Measurements from ENCODE around the gene S100A8. TPM values are rescaled to one million over a fixed set of nuclear protein-coding genes. Genes with fewer than 3 reads are reported as not detected.
"Not testable (repeated sequence)": the region's sequence is repeated elsewhere in the genome, so short reads cannot be mapped to it uniquely, and the experiment has no call there.

S100A8 gene
- total RNA-seq, 1 experiment from 2014 or later, result not detected

- Histone ChIP-seq H3K9ac (ENCODE audit: low read length) (no peak overlapping the region), H3K27ac (ENCODE audit: low read length) (no peak overlapping the region), H3K4me3 (ENCODE audit: low read length) (no peak overlapping the region), H3K79me2 (ENCODE audit: low read length) (no peaks in the 10 kb centered on the region), H3K27me3 (ENCODE audit: low read length) (no peaks in the 10 kb centered on the region), H3K9me3 (ENCODE audit: low read length) (no peaks in the 10 kb centered on the region), H2AFZ (ENCODE audit: low read length) (no peak overlapping the region), H3K36me3 (ENCODE audit: insufficient read depth, low read length) (no peaks in the 10 kb centered on the region), H3K4me2 (ENCODE audit: low read depth, low read length, poor library complexity, severe bottlenecking) (no peak overlapping the region), H3K4me1 (ENCODE audit: low read length) (no peaks in the 10 kb centered on the region), H4K20me1 (ENCODE audit: insufficient read depth, low read depth, low read length) (no peaks in the 10 kb centered on the region; the same call in 1 of the 2 replicates), H3K9me2 (replicated peaks; ENCODE audit: insufficient read depth, low read length) (no peaks in the 10 kb centered on the region)
- peak; percentile 53 for DNase-seq
Measured at GRCh38 chr1:153353226-153353947, 37.5 kb downstream of the S100A8 start.

- Histone ChIP-seq H3K9me3 (ENCODE audit: low read length) (no peaks in the 10 kb centered on the region), H3K27me3 (ENCODE audit: low read length) (no peaks in the 10 kb centered on the region), H3K4me3 (ENCODE audit: low read length) (no peak overlapping the region), H4K20me1 (ENCODE audit: insufficient read depth, low read depth, low read length) (no peaks in the 10 kb centered on the region; the same call in 1 of the 2 replicates), H3K9me2 (replicated peaks; ENCODE audit: insufficient read depth, low read length) (no peaks in the 10 kb centered on the region), H2AFZ (ENCODE audit: low read length) (no peak overlapping the region), H3K79me2 (ENCODE audit: low read length) (no peaks in the 10 kb centered on the region), H3K36me3 (ENCODE audit: insufficient read depth, low read length) (no peaks in the 10 kb centered on the region), H3K4me1 (ENCODE audit: low read length) (no peaks in the 10 kb centered on the region), H3K9ac (ENCODE audit: low read length) (no peak overlapping the region), H3K4me2 (ENCODE audit: low read depth, low read length, poor library complexity, severe bottlenecking) (no peak overlapping the region), H3K27ac (ENCODE audit: low read length) (no peak overlapping the region)
- peak; percentile 85 for DNase-seq
Measured at GRCh38 chr1:153352523-153352922, 38.4 kb downstream of the S100A8 start.

GRCh38 chr1:153350321-153350957 lies 40.4 kb downstream of the S100A8 start:
- Histone ChIP-seq H3K9ac (ENCODE audit: low read length) (no peak overlapping the region), H3K36me3 (ENCODE audit: insufficient read depth, low read length) (no peaks in the 10 kb centered on the region), H3K79me2 (ENCODE audit: low read length) (no peaks in the 10 kb centered on the region), H3K27me3 (ENCODE audit: low read length) (no peaks in the 10 kb centered on the region), H4K20me1 (ENCODE audit: insufficient read depth, low read depth, low read length) (no peaks in the 10 kb centered on the region; the same call in 1 of the 2 replicates), H3K4me1 (ENCODE audit: low read length) (peaks cover 2% of the 10 kb centered on the region; the same call in 1 of the 2 replicates), H3K27ac (ENCODE audit: low read length) (no peak overlapping the region), H3K4me2 (ENCODE audit: low read depth, low read length, poor library complexity, severe bottlenecking) (no peak overlapping the region), H3K9me3 (ENCODE audit: low read length) (no peaks in the 10 kb centered on the region), H3K4me3 (ENCODE audit: low read length) (no peak overlapping the region), H3K9me2 (replicated peaks; ENCODE audit: insufficient read depth, low read length) (no peaks in the 10 kb centered on the region), H2AFZ (ENCODE audit: low read length) (no peak overlapping the region)
- DNase-seq, result no peak

GRCh38 chr1:153349363-153350320 lies 41.2 kb downstream of the S100A8 start:
- Histone ChIP-seq H3K27ac (ENCODE audit: low read length) (no peak overlapping the region), H3K9me3 (ENCODE audit: low read length) (no peaks in the 10 kb centered on the region), H3K4me2 (ENCODE audit: low read depth, low read length, poor library complexity, severe bottlenecking) (no peak overlapping the region), H2AFZ (ENCODE audit: low read length) (no peak overlapping the region), H4K20me1 (ENCODE audit: insufficient read depth, low read depth, low read length) (no peaks in the 10 kb centered on the region; the same call in 1 of the 2 replicates), H3K4me3 (ENCODE audit: low read length) (no peak overlapping the region), H3K9ac (ENCODE audit: low read length) (no peak overlapping the region), H3K27me3 (ENCODE audit: low read length) (no peaks in the 10 kb centered on the region), H3K9me2 (replicated peaks; ENCODE audit: insufficient read depth, low read length) (no peaks in the 10 kb centered on the region), H3K4me1 (ENCODE audit: low read length) (peaks cover 2% of the 10 kb centered on the region; the same call in 1 of the 2 replicates), H3K36me3 (ENCODE audit: insufficient read depth, low read length) (no peaks in the 10 kb centered on the region), H3K79me2 (ENCODE audit: low read length) (no peaks in the 10 kb centered on the region)
- DNase-seq, result peak; percentile 43

GRCh38 chr1:153348511-153349362 lies 42.1 kb downstream of the S100A8 start, which contains the start of gene PGLYRP4:
PGLYRP4 (minus strand) TSS chr1:153348841; CDS start chr1:153347932, 909 bp downstream.
- H3K27ac ChIP-seq (ENCODE audit: low read length), result no peak within 1 kb of the TSS
- no peaks in the 10 kb centered on the region for H3K27me3 ChIP-seq (ENCODE audit: low read length)
- no peaks in the 10 kb centered on the region; the same call in 1 of the 2 replicates for H4K20me1 ChIP-seq (ENCODE audit: insufficient read depth, low read depth, low read length)
- H3K9ac ChIP-seq (ENCODE audit: low read length), result no peak within 1 kb of the TSS
- H3K79me2 ChIP-seq (ENCODE audit: low read length), result no peaks in the 10 kb centered on the region
- H3K4me3 ChIP-seq (ENCODE audit: low read length), result no peak within 1 kb of the TSS
- H3K9me2 ChIP-seq (replicated peaks; ENCODE audit: insufficient read depth, low read length), result no peaks in the 10 kb centered on the region
- H2AFZ ChIP-seq (ENCODE audit: low read length), result no peak within 1 kb of the TSS
- H3K9me3 ChIP-seq (ENCODE audit: low read length), result no peaks in the 10 kb centered on the region
- DNase-seq, result no peak
- H3K36me3 ChIP-seq (ENCODE audit: insufficient read depth, low read length), result no peaks in the 10 kb centered on the region
- no peak within 1 kb of the TSS for H3K4me2 ChIP-seq (ENCODE audit: low read depth, low read length, poor library complexity, severe bottlenecking)
- peaks cover 2% of the 10 kb centered on the region; the same call in 1 of the 2 replicates for H3K4me1 ChIP-seq (ENCODE audit: low read length)

GRCh38 chr1:153347856-153348255 lies 43.0 kb downstream of the S100A8 start:
- no peak overlapping the region for H3K4me3 ChIP-seq (ENCODE audit: low read length)
- no peaks in the 10 kb centered on the region for H3K79me2 ChIP-seq (ENCODE audit: low read length)
- no peaks in the 10 kb centered on the region for H3K27me3 ChIP-seq (ENCODE audit: low read length)
- H3K4me2 ChIP-seq (ENCODE audit: low read depth, low read length, poor library complexity, severe bottlenecking), result no peak overlapping the region
- no peaks in the 10 kb centered on the region for H4K20me1 ChIP-seq (ENCODE audit: insufficient read depth, low read depth, low read length)
- peaks cover 2% of the 10 kb centered on the region; the same call in 1 of the 2 replicates for H3K4me1 ChIP-seq (ENCODE audit: low read length)
- no peaks in the 10 kb centered on the region for H3K9me3 ChIP-seq (ENCODE audit: low read length)
- no peak overlapping the region for H2AFZ ChIP-seq (ENCODE audit: low read length)
- H3K9me2 ChIP-seq (replicated peaks; ENCODE audit: insufficient read depth, low read length), result no peaks in the 10 kb centered on the region
- H3K27ac ChIP-seq (ENCODE audit: low read length), result no peak overlapping the region
- H3K36me3 ChIP-seq (ENCODE audit: insufficient read depth, low read length), result no peaks in the 10 kb centered on the region
- no peak for DNase-seq
- H3K9ac ChIP-seq (ENCODE audit: low read length), result no peak overlapping the region

- not testable (repeated sequence) for H3K27me3 ChIP-seq (ENCODE audit: low read length); H3K9ac ChIP-seq (ENCODE audit: low read length); H3K4me1 ChIP-seq (ENCODE audit: low read length); H3K4me2 ChIP-seq (ENCODE audit: low read depth, low read length, poor library complexity, severe bottlenecking); H4K20me1 ChIP-seq (ENCODE audit: insufficient read depth, low read depth, low read length); H3K36me3 ChIP-seq (ENCODE audit: insufficient read depth, low read length); H2AFZ ChIP-seq (ENCODE audit: low read length); H3K27ac ChIP-seq (ENCODE audit: low read length); DNase-seq; H3K9me2 ChIP-seq (replicated peaks; ENCODE audit: insufficient read depth, low read length); H3K79me2 ChIP-seq (ENCODE audit: low read length); H3K9me3 ChIP-seq (ENCODE audit: low read length); H3K4me3 ChIP-seq (ENCODE audit: low read length)
Measured at GRCh38 chr1:153347049-153347448, 43.8 kb downstream of the S100A8 start.

Data from Karpas-422 (cell line).